GM18520 (cell line): Measurements from ENCODE around the gene ITPK1.

Source experiments
- ATAC-seq: cut with Tn5 transposase; IDR thresholded peaks from one replicate; pipeline ENCODE4 v1.9.1; 2021; ENCODE audit not compliant: unreplicated experiment

The ITPK1 gene

DNA sequence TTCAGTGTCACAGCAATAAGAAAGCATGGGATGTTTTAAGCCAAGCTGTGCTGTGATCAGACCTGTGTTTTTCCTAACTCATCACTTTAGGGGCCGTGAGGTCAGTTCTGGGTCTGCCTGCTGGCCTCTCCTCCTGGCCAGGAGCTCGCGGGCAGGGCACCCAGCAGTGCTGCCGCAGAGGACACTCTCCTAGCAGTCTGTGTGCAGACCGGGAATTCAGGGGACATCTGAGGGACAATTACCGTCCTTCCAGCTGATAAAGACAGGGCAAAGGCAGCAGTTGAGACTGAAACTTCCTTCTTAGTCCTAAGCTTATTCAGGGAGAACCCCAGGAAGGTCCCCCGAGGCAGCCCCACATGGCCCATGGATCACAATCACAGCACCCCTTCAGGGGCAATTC is 103.2 kb downstream of the ITPK1 start:
- ATAC-seq: no peak

DNA sequence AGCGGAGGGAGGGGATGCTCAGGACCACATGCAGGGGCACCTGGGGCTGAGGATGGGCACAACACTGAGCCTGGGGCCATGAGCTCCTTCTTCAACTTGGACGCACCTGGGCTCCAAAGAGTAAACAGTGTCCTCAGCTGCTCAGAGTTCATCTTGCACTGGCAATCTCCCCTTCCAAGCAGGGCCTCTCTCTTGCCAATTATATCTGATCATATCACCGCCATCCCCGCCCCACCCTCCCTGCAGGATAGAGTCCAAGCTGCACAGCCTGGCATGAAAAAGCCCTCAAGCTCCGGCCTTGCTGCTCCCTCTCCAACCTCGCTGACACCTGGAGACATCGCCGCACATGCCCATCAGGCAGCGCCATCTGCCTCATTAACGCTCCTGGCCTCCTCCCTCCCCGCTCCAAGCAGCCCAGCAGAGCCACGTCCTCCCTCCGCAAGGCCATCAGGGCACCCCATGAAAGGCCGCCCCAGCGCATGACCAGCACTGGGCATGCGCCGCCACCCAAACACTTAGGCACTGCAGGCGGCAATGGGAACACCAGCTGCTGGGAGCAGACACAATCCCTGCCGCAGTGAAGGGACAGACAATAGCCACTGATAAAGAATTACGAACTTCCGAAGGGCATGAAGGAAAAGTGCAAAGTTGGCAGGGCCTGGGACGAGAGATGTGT is 103.9 kb downstream of the ITPK1 start:
- no peak for ATAC-seq

DNA sequence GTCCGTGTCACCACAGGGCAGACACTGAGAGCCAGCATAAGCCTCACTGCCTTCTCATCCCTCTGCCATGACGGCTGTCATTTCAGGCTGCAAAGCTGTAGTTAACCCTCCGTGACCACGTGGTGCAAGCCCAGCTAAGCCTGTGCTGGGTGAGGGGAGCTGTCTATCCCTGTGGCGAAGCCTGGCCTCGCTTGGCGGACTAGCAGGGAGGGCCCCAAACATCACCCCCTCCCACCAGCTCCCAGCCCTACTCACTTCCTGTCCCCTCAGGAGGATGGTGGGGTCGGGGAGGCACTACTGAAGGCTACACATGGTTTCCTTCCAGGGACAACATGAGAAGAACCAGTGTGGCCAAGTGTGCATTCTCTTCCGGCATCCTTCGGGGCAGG is 104.6 kb downstream of the ITPK1 start:
- no peak for ATAC-seq

DNA sequence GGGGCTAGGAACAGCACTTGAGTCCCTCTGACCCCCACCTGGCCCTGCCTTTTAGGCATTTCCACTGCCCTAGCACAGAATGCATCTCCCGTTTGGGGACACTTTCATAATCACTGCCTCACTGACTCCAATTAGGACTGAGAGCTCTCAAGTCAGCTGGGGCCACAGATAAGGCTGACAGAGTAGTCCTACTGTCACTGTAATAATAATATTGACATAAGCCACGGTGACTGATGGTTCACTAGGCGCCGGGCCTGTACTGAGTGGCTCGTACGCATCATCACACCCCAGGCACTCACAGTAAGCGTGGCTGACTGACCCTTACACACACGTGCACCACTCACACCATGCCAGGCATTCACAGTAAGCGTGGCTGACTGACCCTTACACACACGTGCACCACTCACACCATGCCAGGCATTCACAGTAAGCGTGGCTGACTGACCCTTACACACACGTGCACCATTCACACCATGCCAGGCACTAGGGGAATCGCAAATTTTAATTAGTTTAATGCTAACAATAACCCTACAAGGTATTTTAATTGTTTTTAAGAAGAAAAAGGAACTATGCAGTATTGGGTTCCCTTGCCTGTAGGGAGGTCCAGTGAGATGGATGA is 105.1 kb downstream of the ITPK1 start:
- no peak for ATAC-seq

DNA sequence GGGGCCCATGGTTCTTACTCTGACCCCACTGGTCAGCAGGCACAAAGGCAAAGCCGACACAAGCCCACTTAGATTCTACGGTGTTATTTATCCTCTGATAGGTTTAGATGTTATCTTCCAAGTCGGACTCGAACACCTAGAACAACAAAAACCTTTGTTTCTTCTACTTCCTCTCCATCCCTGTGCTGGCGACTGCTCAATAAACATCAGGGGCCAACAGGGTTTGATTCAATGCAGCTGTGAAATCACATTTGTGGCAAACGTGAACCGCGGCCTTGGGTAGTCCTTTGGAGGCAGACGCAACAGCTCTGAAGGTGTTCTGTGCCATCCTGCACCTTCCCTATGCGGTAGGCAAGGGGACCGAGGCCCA is 105.6 kb downstream of the ITPK1 start:
- no peak for ATAC-seq

DNA sequence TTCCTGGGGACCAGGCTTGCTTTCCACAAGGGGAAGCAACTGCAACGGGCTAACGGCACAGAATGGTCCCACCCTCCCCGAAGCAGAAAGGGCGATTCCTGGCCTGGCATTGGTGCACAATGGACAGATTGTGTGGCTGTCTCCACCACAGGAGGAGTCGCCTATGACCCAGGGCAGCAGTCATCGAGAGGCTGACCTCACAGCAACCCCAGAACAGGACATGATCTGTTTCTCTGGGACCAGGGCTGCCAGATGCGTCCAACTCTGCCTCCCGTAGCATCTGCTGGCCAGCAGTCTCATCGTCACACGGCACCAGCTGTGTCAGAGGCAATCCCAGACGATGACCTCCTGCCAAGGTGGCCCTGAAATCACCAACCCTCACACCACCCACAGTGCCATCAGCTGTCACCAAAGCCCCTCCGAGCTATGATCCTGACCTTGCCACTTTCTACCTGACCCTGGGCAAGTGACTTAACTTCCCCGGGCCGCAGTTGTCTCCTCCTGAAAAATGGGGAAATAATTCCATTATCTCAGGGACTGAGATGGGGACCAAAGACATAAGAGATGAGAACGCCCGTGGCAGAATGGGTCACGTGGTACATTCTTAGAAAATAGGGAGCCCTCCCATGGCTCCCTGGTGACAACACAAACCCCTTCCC is 106.1 kb downstream of the ITPK1 start:
- no peak for ATAC-seq

DNA sequence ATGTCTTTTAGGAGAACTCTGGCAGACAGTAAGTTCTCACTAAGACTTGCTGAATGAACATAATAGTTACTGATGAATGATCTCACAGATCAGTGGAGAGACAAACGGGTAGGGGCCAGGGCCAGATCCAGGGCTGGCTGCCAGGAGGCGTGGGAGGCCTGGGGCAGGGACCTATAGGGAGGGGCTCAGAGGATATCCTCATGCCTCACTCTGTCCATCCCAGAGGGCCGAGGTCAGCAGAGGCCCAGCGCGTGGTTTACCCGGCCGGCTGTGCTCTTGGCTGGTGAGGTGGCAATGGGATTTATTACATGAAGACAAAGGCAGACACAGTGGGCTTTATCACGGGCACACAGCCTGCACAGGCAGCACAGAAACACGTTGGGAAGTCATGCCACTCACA is 107.3 kb downstream of the ITPK1 start:
- no peak for ATAC-seq

DNA sequence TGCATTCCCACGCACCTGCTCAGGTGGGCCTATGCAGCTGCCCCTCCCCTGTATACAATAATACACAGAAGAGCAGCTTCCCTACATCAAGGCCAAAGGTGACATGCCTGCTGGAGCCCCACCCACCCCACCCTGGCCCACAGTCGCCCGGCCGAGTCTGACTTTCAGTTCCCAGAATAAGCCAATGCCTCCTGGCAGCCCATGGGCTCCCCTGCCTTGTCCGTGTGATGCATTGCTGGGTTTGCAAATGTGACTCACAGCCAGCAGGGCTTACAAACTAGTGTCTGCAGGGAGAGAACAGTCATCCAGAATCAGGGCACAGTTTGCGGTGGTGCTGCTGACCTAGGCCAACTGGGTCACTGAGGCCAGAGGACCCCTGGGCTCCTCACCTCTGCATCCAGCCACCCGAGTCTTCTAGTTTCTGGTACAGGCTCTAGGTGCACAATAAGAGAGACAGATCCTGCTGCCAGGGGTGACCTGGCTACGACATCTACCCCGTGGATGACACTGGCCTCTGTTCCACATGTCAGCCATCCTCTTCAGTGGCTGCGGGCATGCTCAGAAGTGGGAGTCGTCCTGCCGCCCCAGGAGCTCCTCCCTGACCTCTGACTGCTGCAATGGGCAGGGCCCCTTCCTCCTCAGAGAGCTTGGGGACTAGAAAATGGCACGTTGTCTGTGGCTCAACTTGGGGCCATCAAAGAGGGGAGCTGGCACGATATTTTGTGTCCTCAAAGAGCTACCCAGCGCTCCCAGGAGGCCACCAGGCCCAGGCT is 108.3 kb downstream of the ITPK1 start:
- ATAC-seq: no peak

DNA sequence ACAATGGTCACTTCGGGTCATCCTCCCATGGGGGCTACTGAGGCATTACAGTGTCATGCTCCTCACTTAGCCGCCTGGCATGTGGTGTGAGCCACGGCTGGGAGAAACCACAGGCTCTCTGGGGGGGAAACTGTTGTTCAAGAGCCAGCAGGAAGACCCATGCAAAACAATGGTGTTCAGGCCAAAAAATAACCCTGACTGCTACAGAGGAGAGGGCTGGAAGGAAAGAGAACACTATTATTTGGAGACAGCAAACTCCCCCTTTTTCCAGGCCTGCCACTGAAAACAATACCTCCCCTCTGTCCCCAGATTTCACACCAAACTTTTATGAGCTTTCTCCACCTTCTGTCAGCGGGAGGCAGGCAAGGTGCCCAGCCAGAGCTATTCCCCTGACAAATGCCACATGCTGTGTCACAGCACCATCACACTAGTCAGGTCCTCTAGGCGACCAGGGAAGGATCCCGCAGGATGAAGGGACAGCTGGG is 109.1 kb downstream of the ITPK1 start:
- no peak for ATAC-seq

DNA sequence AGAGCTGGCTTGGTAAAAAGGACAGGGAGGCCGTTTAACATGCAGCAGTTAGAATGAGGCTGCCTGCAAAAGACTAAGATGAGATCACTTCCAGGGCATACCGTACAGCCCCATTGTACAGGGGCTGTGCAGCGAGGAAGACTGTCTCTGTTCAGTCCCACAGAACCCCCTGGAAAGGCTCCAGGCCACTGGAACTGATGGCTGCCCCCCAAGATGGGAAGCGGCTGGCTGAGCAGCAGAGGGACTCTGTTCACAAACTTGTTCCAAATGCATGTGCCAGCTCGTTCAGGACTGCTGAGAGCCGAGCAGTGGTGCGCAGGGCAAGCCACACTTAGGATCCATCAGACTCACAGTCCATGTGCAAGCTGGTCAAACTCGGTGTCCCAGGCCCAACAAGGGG is 109.9 kb downstream of the ITPK1 start:
- ATAC-seq: no peak

DNA sequence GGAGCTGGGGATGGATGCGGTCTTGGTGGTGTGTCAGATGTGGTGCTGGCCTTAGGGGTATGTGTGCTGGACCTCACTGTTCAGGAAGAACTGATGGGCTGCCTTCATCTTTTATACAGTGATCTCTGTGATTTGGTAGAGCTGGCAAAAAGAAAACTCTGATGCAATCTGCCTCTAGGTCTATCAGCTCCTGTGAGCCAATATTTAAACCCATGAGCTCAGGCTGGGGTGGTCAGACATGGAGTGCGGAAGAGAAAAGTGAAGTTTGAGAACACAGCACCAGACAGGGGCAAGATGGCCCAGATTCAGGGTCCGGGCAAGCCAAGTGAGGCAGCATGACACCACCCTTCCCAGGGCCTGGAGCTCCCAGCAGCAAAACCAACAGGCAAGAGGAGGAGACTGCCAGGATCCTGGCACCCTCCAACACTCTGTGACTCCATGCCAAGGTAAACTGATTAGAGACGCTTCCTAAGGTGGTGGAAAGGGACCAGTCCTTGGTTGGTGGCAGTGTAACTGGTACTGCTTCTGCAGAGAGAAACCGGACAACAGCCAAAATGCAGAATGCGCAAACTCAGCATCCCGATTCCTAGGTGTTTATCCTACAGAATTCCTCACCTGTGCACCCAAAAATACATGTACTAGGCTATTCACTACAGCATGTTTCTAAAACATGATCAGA is 110.5 kb downstream of the ITPK1 start:
- no peak for ATAC-seq

DNA sequence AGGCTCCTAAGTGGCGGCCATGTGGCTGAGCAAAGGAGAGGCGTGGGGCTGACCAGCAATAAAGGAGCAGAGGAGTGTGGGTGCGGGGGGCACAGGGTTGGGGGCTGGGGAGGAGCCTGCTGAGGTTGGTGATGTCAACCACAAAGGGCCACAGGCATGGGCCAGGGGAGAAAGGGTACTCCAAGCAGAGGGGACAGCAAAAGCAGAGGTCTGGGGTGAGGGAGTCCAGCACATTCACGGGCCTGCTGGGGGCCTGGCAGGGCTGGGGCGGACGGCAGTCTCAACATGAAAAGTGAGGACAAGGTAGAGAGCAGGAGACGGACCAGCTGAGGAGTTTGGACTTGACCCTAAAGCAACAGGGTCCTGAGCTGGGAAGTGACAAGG is 111.0 kb downstream of the ITPK1 start:
- no peak for ATAC-seq

DNA sequence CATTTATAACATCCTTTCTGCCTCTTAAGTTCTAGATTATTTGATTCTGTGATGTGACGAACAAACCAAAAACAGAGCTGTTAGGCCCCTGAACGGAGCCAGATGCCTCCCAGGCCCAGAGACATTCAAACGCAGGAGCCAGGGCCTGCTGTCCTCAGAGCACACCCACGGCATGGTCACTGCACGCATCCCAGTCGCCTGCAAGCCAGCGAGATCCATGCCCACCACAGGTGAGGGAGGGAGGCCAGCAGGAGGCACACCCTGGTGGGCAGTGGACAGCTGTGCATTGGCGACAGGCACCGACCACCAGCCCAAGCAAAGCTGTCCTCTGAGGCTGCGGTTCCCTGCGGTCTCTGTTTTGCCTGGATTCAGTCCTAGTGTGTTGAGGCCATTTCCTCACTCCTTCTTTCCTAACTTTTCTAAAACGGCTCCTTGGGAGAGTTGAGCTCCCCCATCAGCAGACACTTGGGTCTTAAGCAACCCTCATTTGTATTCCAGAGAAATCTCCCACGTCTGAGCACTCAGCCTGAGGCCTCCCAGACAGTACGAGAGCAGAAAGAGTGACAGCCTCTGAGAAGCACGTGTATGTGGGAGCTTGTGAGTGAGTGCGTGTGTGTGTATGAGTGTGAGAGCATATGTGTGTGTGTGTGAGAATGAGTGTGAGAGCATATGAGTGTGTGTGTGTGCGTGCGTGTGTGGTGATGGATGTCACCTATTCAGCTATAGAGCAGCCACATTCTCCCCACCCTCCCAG is 111.6 kb downstream of the ITPK1 start:
- no peak for ATAC-seq

DNA sequence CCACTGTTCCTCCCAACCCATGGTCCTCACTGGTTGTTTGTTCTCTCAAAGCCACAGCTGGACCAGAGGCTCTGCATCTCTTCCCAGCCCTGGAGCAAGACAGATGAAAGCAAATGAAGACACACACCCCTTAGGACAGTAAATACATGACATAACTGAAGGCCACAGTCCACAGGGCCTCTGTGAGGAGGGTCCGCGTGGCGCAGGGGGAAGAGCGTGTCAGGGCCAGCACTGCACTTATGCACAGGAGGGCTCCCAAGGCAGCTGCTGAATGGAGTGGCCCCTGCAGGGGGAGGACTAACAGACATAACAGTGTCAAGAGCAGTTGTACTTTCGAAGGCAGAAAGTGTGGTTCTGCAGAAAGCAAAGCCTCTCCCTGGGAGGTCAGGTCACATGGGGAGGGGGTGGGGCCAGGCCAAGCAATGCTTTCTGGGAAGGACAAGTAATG is 112.8 kb downstream of the ITPK1 start:
- ATAC-seq: no peak

DNA sequence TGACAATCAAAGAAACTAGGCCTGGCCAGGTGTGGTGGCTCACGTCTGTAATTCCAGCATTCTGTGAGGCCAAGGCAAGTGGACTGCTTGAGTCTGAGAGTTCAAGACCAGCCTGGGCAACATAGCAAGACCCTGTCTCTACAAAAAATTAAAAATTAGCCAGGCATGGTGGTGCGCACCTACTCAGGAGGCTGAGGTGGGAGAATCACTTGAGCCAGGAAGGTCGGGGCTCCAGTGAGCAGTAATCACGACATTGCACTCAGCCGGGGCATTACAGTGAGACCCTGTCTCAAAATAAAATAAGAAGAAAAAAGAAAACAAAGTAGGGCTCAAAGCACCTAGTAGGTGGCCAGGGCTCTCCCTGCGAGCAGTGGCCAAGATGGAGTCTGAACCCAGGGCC is 113.7 kb downstream of the ITPK1 start:
- ATAC-seq: no peak

DNA sequence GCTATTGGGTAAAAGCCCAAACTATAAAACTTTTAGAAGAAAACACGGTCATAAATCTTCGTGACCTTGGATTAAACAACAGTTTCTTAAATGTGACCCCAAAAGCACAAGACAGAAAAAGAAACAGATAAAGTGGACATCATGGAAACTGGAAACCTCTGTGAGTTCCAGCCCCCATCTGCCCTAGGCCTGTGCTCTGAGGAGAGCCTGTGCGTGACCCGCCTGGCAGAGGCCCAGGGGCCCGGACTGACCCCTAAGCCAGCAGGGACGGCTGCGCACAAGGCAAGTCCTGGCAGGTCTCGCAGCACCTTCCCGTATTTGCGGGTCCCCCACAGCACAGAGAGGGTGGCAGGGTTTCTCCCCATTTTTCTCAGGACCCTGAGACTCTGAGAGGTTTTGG is 116.8 kb downstream of the ITPK1 start:
- ATAC-seq: no peak

DNA sequence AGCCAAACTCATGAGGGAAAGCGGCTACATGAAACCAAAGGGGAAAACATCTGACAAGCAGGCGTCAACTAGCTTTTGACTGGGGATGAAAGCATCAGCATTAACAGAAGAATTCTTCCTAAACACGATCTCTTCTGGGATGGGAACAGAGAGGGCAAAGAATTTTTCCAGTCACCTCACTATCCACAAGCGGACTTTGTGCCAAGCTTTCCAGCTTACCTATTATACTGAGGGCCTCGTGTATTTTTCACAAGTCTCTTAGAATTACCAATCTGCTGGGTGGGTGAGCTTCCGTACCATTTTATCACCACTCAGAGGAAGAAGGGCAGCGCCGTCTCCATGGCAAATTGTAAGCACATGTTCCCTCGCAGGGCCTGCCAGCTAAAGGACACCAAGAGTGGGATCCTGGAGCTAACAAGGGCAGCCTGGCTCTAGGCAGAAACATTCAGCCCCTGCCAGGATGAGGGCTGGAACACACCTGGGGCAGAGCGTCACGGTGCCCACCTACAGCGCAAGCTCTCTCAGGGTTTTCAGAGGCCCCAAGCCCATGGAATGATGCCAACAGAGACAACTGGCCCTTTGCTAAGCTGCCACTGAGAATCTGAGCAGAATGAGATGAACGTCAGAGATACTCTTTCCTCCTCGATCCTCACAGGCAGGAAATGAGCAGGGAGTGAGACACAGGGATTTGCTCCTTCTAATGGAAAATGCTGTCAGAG is 118.2 kb downstream of the ITPK1 start:
- ATAC-seq: no peak

DNA sequence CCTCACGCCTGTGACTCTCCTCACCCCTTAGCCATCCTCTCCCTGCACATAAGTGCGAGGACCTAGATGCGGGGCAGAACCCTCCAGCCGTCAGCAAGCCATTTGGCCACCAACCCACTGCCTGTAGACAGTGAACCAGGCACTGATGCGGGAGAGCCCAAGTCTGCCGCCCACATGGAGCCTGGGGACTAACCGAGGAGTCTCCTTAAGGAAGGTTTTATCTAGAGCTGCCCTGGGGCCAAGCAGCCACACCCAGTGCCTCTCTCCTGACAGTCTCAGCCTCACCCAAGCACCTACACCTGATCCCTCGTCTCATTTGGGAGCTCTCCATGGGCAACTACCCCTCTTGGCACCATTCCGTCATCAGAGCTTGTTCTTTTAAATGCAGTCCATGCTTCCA is 120.1 kb downstream of the ITPK1 start:
- no peak for ATAC-seq

DNA sequence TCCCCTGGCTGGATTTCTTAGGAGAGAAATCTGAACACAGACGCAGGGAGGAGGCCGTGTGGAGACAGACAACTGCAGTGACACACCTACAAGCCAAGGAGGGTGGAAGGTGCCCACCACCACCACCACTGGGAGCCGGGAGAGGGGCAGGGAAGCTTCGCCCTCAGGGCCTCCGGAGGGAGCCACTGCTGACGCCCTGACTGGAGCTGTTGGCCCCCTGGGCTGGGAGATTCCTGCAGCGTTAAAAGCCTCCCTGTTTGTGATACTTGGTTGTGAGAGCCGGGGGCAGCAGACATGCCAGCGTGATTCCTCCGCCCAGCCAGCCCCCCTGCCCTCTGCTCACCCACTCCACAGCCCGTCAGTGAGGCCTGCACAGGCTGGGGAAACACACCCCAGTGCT is 120.8 kb downstream of the ITPK1 start:
- ATAC-seq: no peak
